ELR (cell line): Measurements from ENCODE around the gene HDDC2.
"Not testable (repeated sequence)": the region's sequence is repeated elsewhere in the genome, so short reads cannot be mapped to it uniquely, and the experiment has no call there.

Experiments used
- DNase-seq: peaks from one replicate; pipeline ENCODE4 v3.0.0-alpha.2; 2015; ENCODE audit warnings: low read depth

HDDC2 gene

DNA sequence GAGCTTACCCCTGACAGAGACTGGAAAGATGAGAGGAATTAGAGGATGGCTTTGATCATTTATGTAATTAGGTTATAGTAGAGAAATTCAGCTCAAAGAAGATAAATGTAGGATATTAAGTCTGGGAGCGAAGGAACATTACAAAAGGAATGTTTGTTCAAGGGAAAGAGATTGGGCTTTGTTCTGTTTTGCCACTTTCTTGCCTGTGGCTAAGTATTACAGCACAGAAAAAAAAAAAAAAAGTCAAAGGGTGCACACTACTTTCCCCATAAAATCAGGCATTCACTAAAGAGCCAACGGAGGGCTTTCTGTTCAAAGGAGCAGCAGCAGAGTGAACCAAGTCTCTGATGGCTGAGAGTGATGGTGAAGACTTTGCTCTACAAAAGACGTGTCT lies 5.0 kb upstream of the HDDC2 start:
- no peak for DNase-seq

- no peak for DNase-seq
Measured at GRCh38 chr6:125304970-125305660, 3.3 kb upstream of the HDDC2 start.

DNA sequence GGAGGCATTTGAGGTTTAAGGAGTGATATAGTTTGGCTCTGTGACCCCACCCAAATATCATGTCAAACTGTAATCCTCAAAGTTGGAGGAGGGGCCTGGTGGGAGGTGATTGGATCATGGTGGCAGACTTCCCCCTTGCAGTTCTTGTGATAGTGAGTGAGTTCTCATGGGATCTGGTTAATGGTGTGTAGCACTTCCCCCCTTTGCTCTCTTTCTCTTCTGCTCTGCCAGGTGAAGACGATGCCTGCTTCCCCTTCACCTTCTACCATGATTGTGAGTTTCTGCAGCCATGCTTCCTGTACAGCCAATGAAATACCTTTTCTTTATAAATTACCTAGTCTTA lies 1.7 kb upstream of the HDDC2 start:
- DNase-seq: no peak

GRCh38 chr6:125302840-125303511 lies 1.2 kb upstream of the HDDC2 start:
- DNase-seq: no peak

GRCh38 chr6:125300992-125301434 lies 754 bp downstream of the HDDC2 start:
- peak; percentile 36 for DNase-seq

DNA sequence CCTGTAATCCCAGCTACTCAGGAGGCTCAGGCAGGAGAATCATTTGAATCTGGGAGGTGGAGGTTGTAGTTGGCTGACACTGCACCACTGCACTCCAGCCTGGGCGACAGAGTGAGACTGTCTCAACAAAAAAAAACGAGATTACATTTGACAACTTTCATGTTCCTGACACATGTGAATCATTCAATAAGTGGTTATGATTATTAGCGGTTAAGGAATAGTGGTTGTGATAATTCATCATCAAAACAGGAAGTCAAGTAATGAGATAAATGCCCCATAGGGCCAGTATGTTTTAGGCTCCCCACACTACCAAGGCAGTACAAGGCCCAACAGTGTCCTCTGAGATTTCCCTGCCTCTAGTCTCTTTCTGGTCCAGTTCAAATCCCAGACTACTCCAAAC lies 2.5 kb downstream of the HDDC2 start:
- no peak for DNase-seq

- no peak for DNase-seq
Measured at GRCh38 chr6:125296471-125296870, 5.3 kb downstream of the HDDC2 start.

GRCh38 chr6:125294925-125295324 lies 6.8 kb downstream of the HDDC2 start:
- no peak for DNase-seq

DNA sequence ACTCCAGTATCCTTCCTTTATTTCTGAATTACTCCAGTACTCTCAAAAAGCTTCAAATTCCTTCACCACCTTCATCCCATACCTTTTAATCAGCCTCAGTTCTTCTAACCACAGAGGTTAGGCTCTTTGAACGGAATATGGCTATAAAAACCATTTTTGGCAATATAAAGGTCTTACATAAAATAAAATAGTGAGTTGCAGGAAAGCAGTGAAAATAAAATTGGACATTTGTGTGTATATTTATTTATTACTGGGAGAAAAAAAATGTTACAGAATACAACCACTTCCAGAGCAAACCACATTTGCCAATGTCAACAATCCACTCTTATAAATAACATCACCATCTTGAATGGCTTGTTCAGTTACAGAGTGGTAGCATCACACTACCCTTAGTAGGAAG lies 7.7 kb downstream of the HDDC2 start:
- peak; percentile 20 for DNase-seq

- DNase-seq: no peak
Measured at GRCh38 chr6:125293587-125293986, 8.2 kb downstream of the HDDC2 start.

GRCh38 chr6:125287718-125288117 lies 14.0 kb downstream of the HDDC2 start:
- no peak for DNase-seq

DNA sequence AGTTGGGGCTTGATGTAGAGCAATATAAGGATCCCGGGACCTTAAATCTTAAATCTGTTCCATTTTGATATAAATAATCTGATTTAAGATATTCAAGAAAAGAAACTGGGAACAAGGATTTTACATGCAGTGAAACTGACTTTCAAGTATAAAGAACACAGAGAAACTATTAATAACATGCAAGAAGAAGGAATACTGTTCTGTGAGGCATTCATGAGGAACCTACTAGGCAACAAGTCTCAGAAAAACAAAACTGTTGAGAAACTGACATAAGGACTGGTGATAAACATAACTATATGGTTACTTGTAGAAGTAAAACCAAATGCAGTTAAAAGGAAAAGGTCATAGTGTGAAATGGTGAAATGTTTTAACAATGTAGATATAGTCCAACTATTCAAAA lies 15.8 kb downstream of the HDDC2 start:
- DNase-seq: no peak

DNA sequence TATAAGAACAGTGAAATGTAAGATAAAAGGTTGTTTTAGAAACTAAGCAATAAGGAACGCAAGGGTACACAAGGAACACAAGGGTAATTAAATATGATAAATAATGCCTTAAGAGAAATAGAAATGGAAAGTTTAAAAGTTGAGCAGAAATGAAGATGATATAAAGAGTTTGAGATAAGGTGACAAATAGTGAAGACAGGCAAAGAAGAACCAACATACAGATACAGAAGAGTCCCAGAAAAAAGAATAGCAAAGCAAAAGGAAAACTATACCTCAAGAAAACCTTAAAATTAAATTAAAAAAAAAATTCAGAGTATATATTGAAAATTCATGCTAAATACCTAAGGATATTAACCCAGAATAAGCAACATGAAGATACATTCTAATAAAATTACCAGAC lies 16.4 kb downstream of the HDDC2 start:
- no peak for DNase-seq

GRCh38 chr6:125282470-125282869 lies 19.3 kb downstream of the HDDC2 start:
- DNase-seq: not testable (repeated sequence)

DNA sequence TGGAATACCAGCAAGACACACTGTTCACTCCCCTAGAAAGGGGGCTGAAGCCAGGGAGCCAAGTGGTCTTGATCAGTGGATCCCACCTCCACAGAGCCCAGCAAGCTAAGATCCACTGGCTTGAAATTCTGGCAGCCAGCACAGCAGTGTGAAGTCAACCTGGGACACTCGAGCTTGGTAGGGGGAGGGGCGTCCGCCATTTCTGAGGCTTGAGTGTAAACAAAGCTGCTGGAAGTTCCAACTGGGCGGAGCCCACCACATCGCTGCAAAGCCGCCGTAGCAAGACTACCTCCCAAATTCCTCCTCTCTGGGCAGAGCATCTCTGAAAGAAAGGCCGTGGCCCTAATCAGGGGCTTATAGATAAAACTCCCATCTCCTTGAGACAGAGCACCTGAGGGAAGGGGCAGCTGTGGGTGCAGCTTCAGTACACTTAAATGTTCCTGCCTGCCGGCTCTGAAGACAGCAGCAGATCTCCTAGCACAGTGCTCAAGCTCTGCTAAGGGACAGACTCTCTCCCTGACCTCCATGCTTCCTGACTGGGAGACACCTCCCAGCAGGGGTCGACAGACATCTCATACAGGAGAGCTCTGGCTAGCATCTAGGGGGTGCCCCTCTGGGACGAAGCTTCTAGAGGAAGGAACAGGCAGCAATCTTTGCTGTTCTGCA lies 21.3 kb downstream of the HDDC2 start:
- DNase-seq: not testable (repeated sequence)

GRCh38 chr6:125279961-125280360 lies 21.8 kb downstream of the HDDC2 start:
- DNase-seq: no peak

DNA sequence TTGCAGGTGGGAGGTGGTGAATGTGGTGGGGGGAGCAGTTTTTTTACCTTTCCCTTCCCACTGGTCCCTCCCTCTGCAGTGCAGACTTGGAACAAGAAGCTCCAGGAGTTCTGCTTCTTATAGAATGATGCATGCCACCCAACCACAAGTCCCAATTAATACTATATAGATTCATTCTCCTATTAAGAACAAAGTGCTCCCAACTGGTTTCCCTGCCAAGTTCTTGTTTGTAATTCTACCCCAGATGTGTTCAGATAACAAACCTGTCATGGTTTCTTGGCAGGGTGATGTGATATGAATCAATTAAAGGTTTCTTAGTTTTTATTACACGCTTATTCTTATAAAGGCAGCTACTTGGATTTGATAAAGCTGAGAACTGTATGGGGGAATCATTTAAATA lies 23.9 kb downstream of the HDDC2 start:
- DNase-seq: no peak

- no peak for DNase-seq
Measured at GRCh38 chr6:125275779-125276178, 26.0 kb downstream of the HDDC2 start.

GRCh38 chr6:125274935-125275334 lies 26.8 kb downstream of the HDDC2 start:
- DNase-seq: no peak

DNA sequence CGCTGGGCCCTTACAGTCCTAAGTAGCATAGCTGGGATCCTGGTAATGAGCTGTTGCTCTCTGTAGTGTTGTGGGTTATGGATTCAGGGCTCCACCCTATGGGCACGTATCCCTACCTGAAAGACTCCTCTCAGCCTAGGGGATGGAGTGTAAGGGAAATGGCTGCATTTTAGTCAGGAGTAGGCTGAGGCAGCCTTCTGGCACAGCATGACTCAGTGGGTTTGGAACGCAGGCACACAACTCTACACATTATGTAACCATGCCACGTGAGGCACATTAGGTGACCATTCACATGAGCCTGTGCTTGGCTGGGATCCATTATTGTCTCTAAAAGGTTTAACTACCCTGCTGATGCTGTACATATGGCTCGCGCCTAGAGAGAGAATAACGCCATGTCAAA lies 27.8 kb downstream of the HDDC2 start:
- peak; percentile 62 for DNase-seq

DNA sequence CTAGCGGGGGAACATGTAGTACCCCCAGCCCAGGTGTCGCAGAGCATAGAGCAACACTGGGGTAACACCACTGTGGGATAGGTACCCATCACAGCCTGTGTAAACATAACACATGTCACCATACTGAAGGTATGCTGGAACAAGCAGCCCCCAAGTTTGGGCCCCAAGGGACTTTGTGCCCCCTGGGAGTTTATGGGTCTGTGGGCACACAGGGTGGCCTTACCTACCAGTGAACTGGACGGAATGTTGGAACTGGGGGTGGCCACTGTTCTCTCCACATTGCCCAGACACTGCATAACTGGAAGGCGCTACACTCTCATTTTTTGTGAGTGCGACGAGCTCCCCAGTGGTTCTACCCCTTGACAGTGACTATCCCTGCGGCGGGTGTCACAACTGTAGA lies 28.5 kb downstream of the HDDC2 start:
- DNase-seq: no peak

DNA sequence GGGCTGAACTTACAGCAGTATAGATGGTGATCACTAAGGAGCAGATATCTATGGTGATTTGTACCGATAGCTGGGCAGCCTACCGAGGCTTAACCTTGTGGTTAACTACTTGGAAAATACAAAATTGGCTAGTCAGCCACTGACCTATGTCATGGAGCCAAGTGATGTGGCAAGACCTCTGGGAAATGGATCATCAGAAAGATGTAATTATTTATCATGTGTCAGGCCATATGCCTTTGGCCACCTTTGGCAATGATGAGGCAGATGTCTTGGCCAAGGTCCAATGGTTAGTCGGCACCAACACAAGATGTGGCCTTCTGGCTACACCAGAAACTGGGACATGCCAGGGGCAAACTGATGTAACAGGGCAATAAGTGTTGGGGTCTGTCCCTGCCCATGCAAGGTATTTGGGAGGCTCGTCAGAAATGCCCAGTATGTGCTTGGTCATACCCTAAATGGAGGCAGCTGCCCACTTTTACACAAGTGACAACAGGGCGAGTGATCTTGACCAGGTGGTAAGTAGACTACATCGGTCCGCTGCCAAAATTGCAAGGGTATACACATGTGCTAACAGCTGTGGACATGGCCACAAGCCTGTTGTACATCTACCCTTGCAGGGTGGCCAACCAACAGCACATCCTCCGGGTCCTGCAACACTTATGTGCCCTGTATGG lies 30.1 kb downstream of the HDDC2 start:
- DNase-seq: no peak

- no peak for DNase-seq
Measured at GRCh38 chr6:125270380-125270779, 31.4 kb downstream of the HDDC2 start.
